ENCODE measurements around the gene ASMT.

- TF ChIP-seq CTCF (IDR thresholded peaks at IDR 0.05; ENCODE audit: insufficient read depth, low read length) = no peak
- TF ChIP-seq REST (IDR thresholded peaks at IDR 0.05; ENCODE audit: insufficient replicate concordance, low read depth) = no peak
- no peak for TF ChIP-seq POLR2AphosphoS5 (IDR thresholded peaks at IDR 0.05; ENCODE audit: low read depth)
- TF ChIP-seq SPI1 (IDR thresholded peaks at IDR 0.05; ENCODE audit: borderline replicate concordance, low read depth) = no peak
Measured at GRCh38 chrX:1679238-1679637, 64.4 kb downstream of the ASMT start.

Measured in HL-60 (cell line).